Measurements from ENCODE around the gene EPHB2. TPM values are rescaled to one million over a fixed set of nuclear protein-coding genes. Genes with fewer than 3 reads are reported as not detected.

The EPHB2 gene
- total and polyA plus RNA-seq, 2 of the 8 experiments (the other 6 are each of a cell fraction or from before 2014, with no cell fraction given): 15.8 to 17.2 TPM

DNA sequence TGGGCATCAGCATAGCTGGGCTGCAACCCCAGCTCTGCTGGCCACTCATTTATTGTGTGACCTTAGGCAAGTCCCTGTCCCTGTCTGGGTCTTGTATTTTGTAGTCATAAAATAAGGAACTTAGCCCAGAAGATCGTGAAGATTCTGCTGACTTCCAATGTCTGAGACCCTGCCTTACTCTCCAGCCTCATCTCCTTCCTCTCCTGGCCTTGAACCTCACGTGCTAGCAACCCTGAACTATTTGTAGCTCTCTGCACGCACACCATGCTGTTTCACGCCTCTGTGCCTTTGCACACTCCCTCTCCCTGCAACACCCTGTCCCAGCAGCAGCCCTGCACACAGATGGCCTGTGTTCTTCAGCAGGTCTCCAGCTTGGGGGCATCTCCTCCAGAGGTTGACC is 140.9 kb downstream of the EPHB2 start:
- no peaks in the 10 kb centered on the region for H3K36me3 ChIP-seq (ENCODE audit: control insufficient read depth in 2 of 4, insufficient read depth in 4 of 4, low read length in 3 of 4)
- H3K27me3 ChIP-seq (replicated peaks in 1 of 4; ENCODE audit: control insufficient read depth in 3 of 4, extremely low read depth in 1 of 4, insufficient read depth in 3 of 4, low read length in 3 of 4): no peaks in the 10 kb centered on the region
- 0 out of 2 replicates have a peak overlapping the region, but pooled peaks have one; percentile 63 for H2BK15ac ChIP-seq (ENCODE audit: low read length)
- no peaks in the 10 kb centered on the region for H3K79me1 ChIP-seq (ENCODE audit: low read depth, low read length)
- 0 out of 2 replicates have a peak overlapping the region, but pooled peaks have one; percentile 50 for H2BK12ac ChIP-seq (ENCODE audit: low read depth, low read length)
- ChIA-PET CTCF (ENCODE audit: partially characterized antibody) (interaction anchor here (0.6 to 8.6 kb wide), 15 partner anchors 7 to 176 kb away, joined by 3 to 132 read pairs (median 4); no protein-coding TSS in a partner anchor), POLR2A (ENCODE audit: partially characterized antibody) (interaction anchor here (1.2 kb wide), 1 partner anchor 60 kb away, joined by 3 read pairs; no protein-coding TSS in a partner anchor)
- H2AK5ac ChIP-seq (ENCODE audit: low read depth, low read length): no peak overlapping the region
- H3K56ac ChIP-seq (replicated peaks; ENCODE audit: insufficient read length, low read depth, low read length): no peak overlapping the region
- no peaks in the 10 kb centered on the region for H4K20me1 ChIP-seq (replicated peaks in 1 of 2; ENCODE audit: control insufficient read depth in 1 of 2, insufficient read depth in 2 of 2, low read length in 2 of 2)
- no peaks in the 10 kb centered on the region for H3K23me2 ChIP-seq (ENCODE audit: low read depth, low read length)
- 91% methylated on average over 4 of the region's 4 CpGs; no CpG with 5 or more reads in 1 of the 2 experiments for WGBS, 2 experiments (ENCODE audit: extremely low coverage in 1 of 2, insufficient coverage in 1 of 2, insufficient read length in 1 of 2, insufficient replicate concordance in 2 of 2, low coverage in 1 of 2, low lambda C conversion rate in 2 of 2, missing lambda C conversion rate in 1 of 2)
- 0 out of 2 replicates have a peak overlapping the region, but pooled peaks have one; percentile 3 for H4K8ac ChIP-seq (ENCODE audit: extremely low read depth, insufficient read depth, low read length)
- no peak overlapping the region for H3K27ac ChIP-seq (ENCODE audit: low read depth, low read length)
- no peak overlapping the region for H4K5ac ChIP-seq (ENCODE audit: insufficient read length, low read depth, low read length)
- peaks cover 6 to 15% (median 10%) of the 10 kb centered on the region in 4 experiments for H3K4me1 ChIP-seq (replicated peaks in 1 of 4; ENCODE audit: control insufficient read depth in 3 of 4, insufficient read depth in 4 of 4, low read length in 3 of 4)
- no peaks in the 10 kb centered on the region for H3K9me3 ChIP-seq (ENCODE audit: insufficient read depth in 2 of 2, low read depth in 1 of 2, low read length in 1 of 2)
- H2BK120ac ChIP-seq (replicated peaks; ENCODE audit: low read depth, low read length): no peak overlapping the region
- H3K18ac ChIP-seq (ENCODE audit: extremely low read depth, low read length): 0 out of 2 replicates have a peak overlapping the region, but pooled peaks have one; percentile 78
- H3K4me2 ChIP-seq (ENCODE audit: insufficient read depth in 1 of 2, low read depth in 2 of 2, low read length in 2 of 2): no peak overlapping the region
- H2BK20ac ChIP-seq (ENCODE audit: low read length): no peak overlapping the region
- TF ChIP-seq SP1 (IDR thresholded peaks at IDR 0.05; ENCODE audit: low read depth, low read length) (no peak), BRCA1 (IDR thresholded peaks at IDR 0.05; ENCODE audit: low read depth, low read length) (no peak), HDAC2 (IDR thresholded peaks at IDR 0.05; ENCODE audit: borderline replicate concordance in 1 of 2, low read depth in 2 of 2, low read length in 2 of 2) (no peak), CEBPB (IDR thresholded peaks at IDR 0.05; ENCODE audit: low read depth, low read length) (no peak), NANOG (IDR thresholded peaks at IDR 0.05; ENCODE audit: insufficient read depth, low read depth, low read length, poor library complexity, severe bottlenecking) (no peak), CTBP2 (IDR thresholded peaks at IDR 0.05; ENCODE audit: borderline replicate concordance, insufficient read depth, insufficient read length, low read length) (no peak), CHD2 (IDR thresholded peaks at IDR 0.05; ENCODE audit: low read length) (no peak), NRF1 (IDR thresholded peaks at IDR 0.05; ENCODE audit: low read depth, low read length) (no peak), RXRA (IDR thresholded peaks at IDR 0.05; ENCODE audit: insufficient read depth, low read depth, low read length) (no peak)
- no peak overlapping the region for H3K4me3 ChIP-seq (ENCODE audit: extremely low read depth in 1 of 4, insufficient read depth in 2 of 4, low read depth in 3 of 4, low read length in 4 of 4)
- H3K9ac ChIP-seq (replicated peaks in 1 of 4; ENCODE audit: extremely low read depth in 1 of 4, low read depth in 3 of 4, low read length in 3 of 4): no peak overlapping the region
- no peak overlapping the region for H3K14ac ChIP-seq (ENCODE audit: insufficient read length)
- no peaks in the 10 kb centered on the region for H3K79me2 ChIP-seq (ENCODE audit: control insufficient read depth in 1 of 2, insufficient read depth in 2 of 2, low read length in 2 of 2)
- H2AFZ ChIP-seq (ENCODE audit: low read length): no peak overlapping the region
- FAIRE-seq (no peak), DNase-seq (ENCODE audit: low read depth in 1 of 2, low spot score in 2 of 2) (no peak)
- peak overlapping the region; percentile 44 for H2BK5ac ChIP-seq (ENCODE audit: low read depth, low read length)
- H3K4ac ChIP-seq (replicated peaks; ENCODE audit: insufficient read length, low read depth, low read length): peak overlapping the region; percentile 41
- H3K23ac ChIP-seq (ENCODE audit: insufficient read length): no peak overlapping the region
- peak overlapping the region; percentile 22 for H4K91ac ChIP-seq (replicated peaks; ENCODE audit: insufficient read length, low read length)
